Mammary epithelial cell (primary cell): ENCODE results near the gene TAOK2.

Experiments
- CTCF ChIP-seq, 2 donors: IDR thresholded peaks in 1 of 2; conservative IDR thresholded peaks in 1 of 2; 2 replicates each; pipeline ENCODE4 v1.5.1; 2011 to 2012; ENCODE audit warnings: inconsistent platforms in 2 of 2, low read length in 2 of 2, mild to moderate bottlenecking in 2 of 2, control low read depth in 1 of 2, low read depth in 1 of 2; ENCODE audit not compliant: insufficient read depth in 1 of 2; ENCODE audit errors: extremely low read depth in 1 of 2
- EZH2 ChIP-seq: IDR thresholded peaks from 2 replicates; pipeline ENCODE4 v1.6.1; 2012; ENCODE audit warnings: low read length, inconsistent platforms, borderline replicate concordance

DNA sequence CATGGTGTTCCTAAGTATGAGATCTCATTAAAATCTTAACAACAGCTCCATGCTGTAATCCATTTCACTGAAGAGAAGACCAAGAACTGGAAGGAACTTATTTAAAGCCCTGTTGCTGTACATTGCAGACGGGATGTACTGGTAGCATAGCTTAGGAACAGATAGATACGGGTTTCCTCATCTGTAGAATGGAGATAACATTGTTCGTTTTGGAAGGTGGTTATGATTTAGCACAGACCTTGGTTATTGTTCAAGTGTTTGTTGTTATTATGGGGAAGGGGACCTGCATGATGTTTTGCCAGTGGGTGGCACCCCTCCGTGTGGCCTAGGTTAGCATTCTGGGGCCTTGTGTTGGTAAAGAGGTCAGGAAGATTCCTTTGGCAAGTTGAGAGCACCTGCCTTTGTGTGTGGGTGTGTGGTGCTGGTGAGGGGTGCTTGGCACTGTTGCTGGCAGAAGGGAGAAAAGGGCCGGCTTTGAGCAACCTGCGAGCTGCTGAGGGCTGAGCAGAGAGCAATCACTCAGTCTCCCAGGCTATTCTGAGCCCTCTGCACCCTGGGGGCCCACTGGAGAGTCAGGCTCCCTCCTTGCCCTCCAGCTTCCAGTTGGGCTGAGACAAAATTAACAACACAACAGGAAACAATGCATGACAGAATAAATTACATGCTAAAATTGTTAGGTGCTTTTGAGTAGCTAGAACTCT lies 2.3 kb downstream of the TAOK2 start:
- TF ChIP-seq CTCF (conservative IDR thresholded peaks at IDR 0.05 in 1 of 2, IDR thresholded peaks at IDR 0.05 in 1 of 2; ENCODE audit: extremely low read depth in 1 of 2, insufficient read depth in 1 of 2, low read depth in 1 of 2, low read length in 2 of 2) (no peak), EZH2 (no peak)
